ENCODE data around the gene SUPT5H.

GRCh38 chr19:39489756-39490155 is 44.4 kb downstream of the SUPT5H start:
- TF ChIP-seq CTCF (CRISPR knock-in tag; IDR thresholded peaks at IDR 0.05) (no peak), ISX (CRISPR knock-in tag; conservative IDR thresholded peaks at IDR 0.05) (no peak)
